H7 (cell line): ENCODE measurements around the gene SERPINA6. TPM values are rescaled to one million over a fixed set of nuclear protein-coding genes. Genes with fewer than 3 reads are reported as not detected.

Source experiments
- DNase-seq: peaks from one replicate; pipeline ENCODE4 v3.0.0; 2012
- H3K27me3 ChIP-seq: 2 replicates; pipeline ENCODE4 v1.6.0; 2011; ENCODE audit warnings: mild to moderate bottlenecking, low read length; ENCODE audit not compliant: control insufficient read depth, insufficient read depth
- H3K36me3 ChIP-seq: replicated peaks from 2 replicates; pipeline ENCODE4 v1.5.1; 2011; ENCODE audit warnings: low read length; ENCODE audit not compliant: control insufficient read depth, insufficient read depth
- H3K4me3 ChIP-seq: 2 replicates; pipeline ENCODE4 v1.5.1; 2011; ENCODE audit warnings: low read depth, mild to moderate bottlenecking, control low read depth, low read length, moderate library complexity; ENCODE audit not compliant: insufficient read depth
- total RNA-seq: library from RNA; depleted of rRNA; stranded (reverse); fragments of >200 nt; shearing (Covaris generic); gene quantifications from 2 replicates; pipeline ENCODE4 v1.2.3, GENCODE V29; 2014

SERPINA6 gene
- total RNA-seq, 1 experiment from 2014 or later: not detected

DNA sequence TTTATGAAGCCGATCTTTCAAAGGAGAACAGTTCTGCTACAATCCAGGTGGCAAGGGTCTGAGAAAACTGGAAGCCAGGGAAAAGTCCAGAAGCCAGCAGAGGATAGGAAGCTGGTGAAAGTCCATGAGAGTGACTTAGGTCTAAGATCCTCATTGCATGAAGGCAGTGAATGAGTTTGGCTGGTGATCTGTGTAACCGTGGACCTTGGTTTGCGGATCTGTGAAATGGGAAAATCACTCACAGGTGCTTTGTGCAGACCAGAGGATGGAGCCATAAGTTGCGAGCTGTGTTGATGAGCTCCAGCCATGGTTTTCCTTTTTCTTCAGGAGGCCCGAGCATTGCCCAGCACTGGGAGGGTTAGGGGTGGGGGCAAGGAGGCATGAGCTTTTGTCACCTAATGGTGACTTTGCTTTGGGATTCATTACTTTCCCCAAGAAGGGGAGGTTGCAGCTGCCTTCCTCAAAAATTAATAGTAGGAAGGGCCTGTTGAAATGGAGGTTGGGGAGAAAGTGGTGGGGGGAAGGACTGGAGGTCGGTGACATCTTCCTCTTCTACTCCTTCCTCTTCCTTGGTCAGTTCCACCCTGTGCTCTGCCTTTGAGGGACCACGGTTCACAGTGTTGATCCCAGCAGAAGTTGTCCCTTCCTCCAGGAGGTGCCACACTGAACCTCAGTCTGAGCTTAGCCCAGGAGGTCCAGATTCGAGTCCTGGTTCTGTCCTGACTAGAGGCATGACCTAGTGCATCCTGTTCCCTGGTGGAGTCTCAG is 20.3 kb upstream of the SERPINA6 start:
- Histone ChIP-seq H3K27me3 (no peaks in the 10 kb centered on the region), H3K36me3 (no peaks in the 10 kb centered on the region), H3K4me3 (no peak overlapping the region)
- no peak for DNase-seq

- H3K36me3 ChIP-seq: no peaks in the 10 kb centered on the region
- no peaks in the 10 kb centered on the region for H3K27me3 ChIP-seq
- H3K4me3 ChIP-seq: no peak overlapping the region
- DNase-seq: no peak
Observed at GRCh38 chr14:94342334-94342934, 19.3 kb upstream of the SERPINA6 start.

DNA sequence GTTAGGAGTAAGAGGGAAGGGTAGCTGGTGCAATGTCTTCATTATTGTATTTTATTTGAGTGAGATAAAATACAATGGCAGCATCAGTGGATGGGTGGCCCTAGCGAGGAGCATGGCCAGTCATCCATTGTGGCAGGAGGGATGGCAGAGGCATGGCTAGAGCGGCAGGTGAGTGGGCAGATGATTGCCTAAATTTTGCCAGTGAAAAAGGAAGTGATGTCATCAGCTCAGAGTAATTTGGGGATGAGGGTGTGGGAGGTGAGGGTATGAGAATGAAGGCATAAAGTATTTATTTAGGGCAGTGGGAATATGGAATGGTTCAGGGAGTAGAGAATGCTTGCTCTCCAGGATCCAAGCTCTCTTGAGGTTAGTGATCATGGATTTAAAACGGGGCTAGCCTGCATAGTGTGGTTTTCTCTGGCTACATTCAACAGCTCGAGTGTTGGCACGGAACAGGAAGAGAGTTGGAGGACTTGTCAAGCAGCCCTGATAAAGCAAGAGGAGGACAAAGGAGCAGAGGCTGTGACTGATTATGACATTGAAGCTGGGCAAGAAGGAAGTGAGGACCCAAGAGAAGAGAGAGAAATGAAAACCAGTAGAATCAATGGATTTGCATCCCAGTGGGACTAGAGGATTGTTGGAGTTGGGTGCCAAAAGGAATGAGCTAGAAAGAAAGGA is 18.7 kb upstream of the SERPINA6 start:
- Histone ChIP-seq H3K27me3 (no peaks in the 10 kb centered on the region), H3K36me3 (no peaks in the 10 kb centered on the region), H3K4me3 (no peak overlapping the region)
- no peak for DNase-seq

GRCh38 chr14:94340533-94340932 is 17.4 kb upstream of the SERPINA6 start:
- H3K4me3 ChIP-seq: no peak overlapping the region
- DNase-seq: no peak

DNA sequence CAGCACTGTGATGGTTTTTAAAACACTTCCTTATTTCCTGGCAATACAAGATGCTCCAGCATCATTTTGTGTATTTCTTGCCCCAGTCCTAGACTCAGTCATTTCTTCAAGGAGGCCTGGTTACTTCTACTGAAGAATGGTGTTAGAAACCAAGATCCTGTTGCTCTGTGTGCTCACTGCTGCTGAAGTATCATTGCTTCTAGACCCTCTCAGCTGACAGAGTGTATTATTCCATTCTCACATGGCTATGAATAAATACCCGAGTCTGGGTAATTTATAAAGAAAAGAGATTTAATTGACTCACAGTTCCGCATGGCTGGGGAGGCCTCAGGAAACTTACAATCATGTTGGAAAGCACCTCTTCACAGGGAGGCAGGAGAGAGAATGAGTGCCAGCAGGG is 14.9 kb upstream of the SERPINA6 start:
- H3K4me3 ChIP-seq: no peak overlapping the region
- DNase-seq: no peak
- no peaks in the 10 kb centered on the region for H3K27me3 ChIP-seq
- no peaks in the 10 kb centered on the region for H3K36me3 ChIP-seq

More at GRCh38 chr14:94340533-94340932, 17.4 kb upstream of the SERPINA6 start:
- no peaks in the 10 kb centered on the region for H3K27me3 ChIP-seq
- no peaks in the 10 kb centered on the region for H3K36me3 ChIP-seq

DNA sequence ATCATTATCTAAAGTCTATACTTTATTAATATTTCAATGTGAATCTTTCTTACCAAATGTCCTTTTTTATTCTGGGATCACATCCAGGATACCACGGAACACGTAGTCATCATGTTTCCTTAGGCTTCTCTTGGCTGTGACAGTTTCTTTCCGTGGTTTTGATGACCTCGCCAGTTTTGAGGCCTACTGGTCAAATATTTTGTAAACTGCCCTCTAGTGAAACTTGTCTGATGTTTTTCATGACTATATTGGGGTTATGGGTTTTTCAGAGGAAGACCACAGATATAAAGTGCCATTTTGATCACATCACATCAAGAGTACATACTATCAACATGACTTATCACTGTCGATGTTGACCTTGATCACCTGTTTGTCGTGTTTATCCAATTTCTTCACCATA is 14.1 kb upstream of the SERPINA6 start:
- no peaks in the 10 kb centered on the region for H3K36me3 ChIP-seq
- no peaks in the 10 kb centered on the region for H3K27me3 ChIP-seq
- no peak for DNase-seq
- H3K4me3 ChIP-seq: no peak overlapping the region

GRCh38 chr14:94334872-94335271 is 11.7 kb upstream of the SERPINA6 start:
- no peak overlapping the region for H3K4me3 ChIP-seq
- H3K27me3 ChIP-seq: no peaks in the 10 kb centered on the region
- H3K36me3 ChIP-seq: no peaks in the 10 kb centered on the region
- no peak for DNase-seq

GRCh38 chr14:94332587-94332986 is 9.5 kb upstream of the SERPINA6 start:
- Histone ChIP-seq H3K27me3 (no peaks in the 10 kb centered on the region), H3K36me3 (no peaks in the 10 kb centered on the region), H3K4me3 (no peak overlapping the region)
- no peak for DNase-seq

DNA sequence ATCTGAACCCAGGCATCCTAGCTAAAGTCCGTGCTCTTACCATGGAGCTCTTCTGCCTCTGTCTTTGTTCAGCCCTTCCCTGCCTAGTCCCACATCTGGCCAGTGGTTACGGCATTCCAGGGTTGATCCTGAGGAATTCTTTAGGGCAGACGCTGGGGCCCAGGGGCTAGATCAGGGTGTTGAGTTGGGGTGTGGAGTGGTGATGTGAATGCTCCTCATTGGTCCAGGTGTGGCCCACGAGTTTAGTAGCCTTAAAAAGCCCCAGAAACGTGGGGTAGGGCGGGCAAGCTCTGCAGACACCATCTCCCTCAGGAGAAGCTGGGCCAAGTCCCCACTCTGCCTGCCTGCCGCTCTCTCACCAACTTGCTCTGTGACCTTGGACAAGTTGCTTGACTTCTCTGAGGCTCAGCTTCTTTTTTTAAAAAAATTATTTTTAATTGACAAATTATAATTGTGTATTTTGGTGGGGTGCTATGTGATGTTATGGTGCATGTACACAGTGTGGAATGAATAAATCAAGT is 9.0 kb upstream of the SERPINA6 start:
- no peak for DNase-seq

GRCh38 chr14:94331462-94331861 is 8.3 kb upstream of the SERPINA6 start:
- H3K27me3 ChIP-seq: no peaks in the 10 kb centered on the region
- no peak for DNase-seq
- H3K4me3 ChIP-seq: no peak overlapping the region
- no peaks in the 10 kb centered on the region for H3K36me3 ChIP-seq

More for the DNA sequence above, 9.0 kb upstream of the SERPINA6 start:
- H3K4me3 ChIP-seq: no peak overlapping the region
- H3K36me3 ChIP-seq: no peaks in the 10 kb centered on the region
- no peaks in the 10 kb centered on the region for H3K27me3 ChIP-seq

DNA sequence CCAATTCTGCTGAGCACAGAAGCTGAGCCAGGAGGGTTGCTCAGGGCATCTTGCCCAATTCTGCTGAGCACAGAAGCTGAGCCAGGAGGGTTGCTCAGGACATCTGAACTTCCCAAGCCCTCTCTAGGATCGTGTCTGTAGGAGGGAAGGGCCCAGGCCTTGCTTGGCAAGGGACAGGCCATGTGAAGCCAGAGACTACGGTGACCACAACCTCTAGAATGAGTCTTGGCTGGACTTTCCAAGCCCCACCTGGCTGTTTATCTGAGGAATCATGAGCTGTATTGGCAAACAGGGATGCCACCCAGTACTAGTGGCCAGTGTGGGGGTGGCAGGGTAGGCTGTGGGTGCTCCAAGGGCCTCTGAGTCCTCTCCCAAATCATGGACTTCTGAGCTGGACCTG is 7.7 kb upstream of the SERPINA6 start:
- no peak for DNase-seq

DNA sequence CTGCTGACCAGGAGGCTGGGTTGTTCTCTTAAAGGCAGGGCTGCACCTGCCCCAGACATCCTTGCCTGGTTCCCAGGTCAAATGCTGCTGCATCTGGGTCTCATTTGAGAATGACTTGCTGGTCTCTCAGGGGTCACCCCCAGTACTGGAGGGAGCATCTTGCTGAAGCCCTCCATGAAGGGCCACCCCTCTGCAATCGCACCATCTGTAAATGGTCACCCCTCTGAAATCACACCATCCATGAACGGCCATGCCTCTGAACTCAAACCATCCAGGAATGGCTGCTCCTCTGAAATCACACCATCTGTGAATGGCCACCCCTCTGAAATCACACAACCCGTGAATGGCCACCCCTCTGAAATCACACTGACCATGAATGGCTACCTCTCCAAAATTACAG is 7.3 kb upstream of the SERPINA6 start:
- Histone ChIP-seq H3K36me3 (no peaks in the 10 kb centered on the region), H3K4me3 (no peak overlapping the region), H3K27me3 (no peaks in the 10 kb centered on the region)
- no peak for DNase-seq

More for the DNA sequence above, 7.7 kb upstream of the SERPINA6 start:
- no peaks in the 10 kb centered on the region for H3K36me3 ChIP-seq
- no peak overlapping the region for H3K4me3 ChIP-seq
- no peaks in the 10 kb centered on the region for H3K27me3 ChIP-seq

DNA sequence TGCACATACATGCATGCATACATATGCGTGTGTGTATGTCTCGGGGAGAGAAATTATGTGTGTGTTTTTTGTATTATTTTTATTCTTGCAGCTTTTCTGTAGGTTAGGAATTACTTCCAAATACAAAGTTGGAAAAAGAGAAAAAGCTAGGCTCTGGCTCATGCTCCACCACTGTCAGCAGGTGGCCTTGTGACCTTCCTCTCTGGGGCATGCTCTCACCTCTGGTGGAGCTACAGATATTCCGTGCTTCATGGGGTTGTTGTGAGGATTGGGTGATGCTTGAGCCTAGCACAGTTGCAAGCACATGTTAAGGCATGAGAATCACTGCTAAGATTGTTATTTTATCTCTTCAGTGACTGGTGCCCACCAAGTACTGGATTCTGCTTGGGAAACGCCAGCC is 6.7 kb upstream of the SERPINA6 start:
- no peaks in the 10 kb centered on the region for H3K27me3 ChIP-seq
- no peak for DNase-seq
- no peaks in the 10 kb centered on the region for H3K36me3 ChIP-seq
- no peak overlapping the region for H3K4me3 ChIP-seq

- DNase-seq: no peak
- no peak overlapping the region for H3K4me3 ChIP-seq
- no peaks in the 10 kb centered on the region for H3K27me3 ChIP-seq
- no peaks in the 10 kb centered on the region for H3K36me3 ChIP-seq
Observed at GRCh38 chr14:94328196-94328595, 5.1 kb upstream of the SERPINA6 start.
